Measurements from ENCODE around the gene FEZF1.
"Not testable (repeated sequence)": the region's sequence is repeated elsewhere in the genome, so short reads cannot be mapped to it uniquely, and the experiment has no call there.

FEZF1 gene

GRCh38 chr7:122307228-122307621 is 2.7 kb upstream of the FEZF1 start:
- DNase-seq (ENCODE audit: low read depth) = no peak

GRCh38 chr7:122306320-122307227 is 2.0 kb upstream of the FEZF1 start:
- DNase-seq (ENCODE audit: low read depth) = no peak

GRCh38 chr7:122305475-122306319 is 1.1 kb upstream of the FEZF1 start:
- DNase-seq (ENCODE audit: low read depth) = no peak

- no peak for DNase-seq (ENCODE audit: low read depth)
These were observed 459 bp upstream of the FEZF1 start for GRCh38 chr7:122304996-122305421.

GRCh38 chr7:122303531-122304318 is 825 bp downstream of the FEZF1 start:
- no peak for DNase-seq (ENCODE audit: low read depth)

GRCh38 chr7:122302761-122303530 is 1.6 kb downstream of the FEZF1 start:
- no peak for DNase-seq (ENCODE audit: low read depth)

- DNase-seq (ENCODE audit: low read depth) = no peak
These were observed 2.4 kb downstream of the FEZF1 start for GRCh38 chr7:122301858-122302760.

- DNase-seq (ENCODE audit: low read depth) = no peak
These were observed 3.4 kb downstream of the FEZF1 start for GRCh38 chr7:122300956-122301833.

- DNase-seq (ENCODE audit: low read depth) = no peak
These were observed 4.2 kb downstream of the FEZF1 start for GRCh38 chr7:122300211-122300932.

GRCh38 chr7:122299624-122300210 is 4.8 kb downstream of the FEZF1 start:
- no peak for DNase-seq (ENCODE audit: low read depth)

- no peak for DNase-seq (ENCODE audit: low read depth)
These were observed 5.9 kb downstream of the FEZF1 start for GRCh38 chr7:122298618-122299017.

- DNase-seq (ENCODE audit: low read depth) = no peak
These were observed 6.4 kb downstream of the FEZF1 start for GRCh38 chr7:122298131-122298530.

GRCh38 chr7:122291189-122291588 is 13.4 kb downstream of the FEZF1 start:
- DNase-seq (ENCODE audit: low read depth) = no peak

- no peak for DNase-seq (ENCODE audit: low read depth)
These were observed 14.1 kb downstream of the FEZF1 start for GRCh38 chr7:122290476-122290875.

GRCh38 chr7:122289426-122289825 is 15.1 kb downstream of the FEZF1 start:
- DNase-seq (ENCODE audit: low read depth) = no peak

- not testable (repeated sequence) for DNase-seq (ENCODE audit: low read depth)
These were observed 19.9 kb downstream of the FEZF1 start for GRCh38 chr7:122284608-122285007.

GRCh38 chr7:122273117-122273516 is 31.4 kb downstream of the FEZF1 start:
- no peak for DNase-seq (ENCODE audit: low read depth)

- no peak for DNase-seq (ENCODE audit: low read depth)
These were observed 35.3 kb downstream of the FEZF1 start for GRCh38 chr7:122269241-122269640.
